ENCODE data around the gene LMTK3.

Gene LMTK3

DNA sequence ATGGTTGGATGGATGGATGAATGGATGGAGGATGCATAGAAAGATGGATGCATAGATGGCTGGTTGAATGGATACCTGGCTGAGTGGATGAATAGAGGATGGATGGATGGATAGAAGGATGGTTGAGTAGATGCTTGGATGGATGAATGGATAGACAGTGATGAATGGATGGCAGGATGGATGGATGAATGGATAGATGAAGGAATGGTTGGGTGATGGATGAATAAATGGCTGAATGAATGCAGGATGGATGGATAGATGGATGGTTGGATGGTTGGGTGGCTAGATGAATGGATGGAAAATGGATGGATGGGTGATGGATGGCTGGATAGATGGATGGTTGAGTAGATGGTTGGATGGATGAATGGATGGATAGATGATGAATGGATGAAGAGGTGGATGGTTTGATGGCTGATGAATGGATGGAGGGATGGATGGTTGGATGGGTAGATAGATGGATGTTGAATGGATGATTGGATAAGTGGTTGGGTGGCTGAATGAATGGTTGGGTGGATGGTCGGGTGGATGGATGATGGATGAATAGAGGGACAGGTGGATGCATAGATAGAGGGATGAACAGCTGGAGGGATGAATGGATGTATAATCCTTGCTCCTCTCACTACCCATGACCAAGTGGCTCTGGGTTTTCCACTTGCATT, 36.7 kb upstream of the LMTK3 start:
- no peak for DNase-seq (ENCODE audit: low read depth)
- no peak overlapping the region for H3K4me3 ChIP-seq (ENCODE audit: low read length)
- TF ChIP-seq, protein P1, sequence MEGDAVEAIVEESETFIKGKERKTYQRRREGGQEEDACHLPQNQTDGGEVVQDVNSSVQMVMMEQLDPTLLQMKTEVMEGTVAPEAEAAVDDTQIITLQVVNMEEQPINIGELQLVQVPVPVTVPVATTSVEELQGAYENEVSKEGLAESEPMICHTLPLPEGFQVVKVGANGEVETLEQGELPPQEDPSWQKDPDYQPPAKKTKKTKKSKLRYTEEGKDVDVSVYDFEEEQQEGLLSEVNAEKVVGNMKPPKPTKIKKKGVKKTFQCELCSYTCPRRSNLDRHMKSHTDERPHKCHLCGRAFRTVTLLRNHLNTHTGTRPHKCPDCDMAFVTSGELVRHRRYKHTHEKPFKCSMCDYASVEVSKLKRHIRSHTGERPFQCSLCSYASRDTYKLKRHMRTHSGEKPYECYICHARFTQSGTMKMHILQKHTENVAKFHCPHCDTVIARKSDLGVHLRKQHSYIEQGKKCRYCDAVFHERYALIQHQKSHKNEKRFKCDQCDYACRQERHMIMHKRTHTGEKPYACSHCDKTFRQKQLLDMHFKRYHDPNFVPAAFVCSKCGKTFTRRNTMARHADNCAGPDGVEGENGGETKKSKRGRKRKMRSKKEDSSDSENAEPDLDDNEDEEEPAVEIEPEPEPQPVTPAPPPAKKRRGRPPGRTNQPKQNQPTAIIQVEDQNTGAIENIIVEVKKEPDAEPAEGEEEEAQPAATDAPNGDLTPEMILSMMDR (IDR thresholded peaks at IDR 0.05; ENCODE audit: insufficient read depth, low read depth, low read length, missing control alignments), result no peak

DNA sequence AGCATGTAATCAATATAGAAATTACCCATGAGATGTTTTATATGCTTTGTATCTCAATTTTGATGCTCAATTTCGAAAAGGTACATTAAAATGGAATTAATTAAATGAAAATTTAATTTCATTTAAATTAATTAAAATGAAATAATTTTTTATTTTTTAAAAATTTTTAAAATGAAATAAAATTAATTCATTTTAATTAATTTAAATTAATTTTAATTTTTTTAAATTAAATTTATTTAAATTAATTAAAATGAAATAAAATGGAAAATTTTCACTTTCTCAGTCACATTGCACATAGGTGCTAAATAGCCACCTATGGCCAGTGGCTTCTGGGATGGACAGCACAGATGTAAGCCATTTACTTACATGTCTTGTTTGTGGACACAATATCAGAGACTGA, 36.1 kb upstream of the LMTK3 start:
- no peak for DNase-seq (ENCODE audit: low read depth)
- TF ChIP-seq, protein P1 (IDR thresholded peaks at IDR 0.05; ENCODE audit: insufficient read depth, low read depth, low read length, missing control alignments), result no peak
- no peak overlapping the region for H3K4me3 ChIP-seq (ENCODE audit: low read length)

DNA sequence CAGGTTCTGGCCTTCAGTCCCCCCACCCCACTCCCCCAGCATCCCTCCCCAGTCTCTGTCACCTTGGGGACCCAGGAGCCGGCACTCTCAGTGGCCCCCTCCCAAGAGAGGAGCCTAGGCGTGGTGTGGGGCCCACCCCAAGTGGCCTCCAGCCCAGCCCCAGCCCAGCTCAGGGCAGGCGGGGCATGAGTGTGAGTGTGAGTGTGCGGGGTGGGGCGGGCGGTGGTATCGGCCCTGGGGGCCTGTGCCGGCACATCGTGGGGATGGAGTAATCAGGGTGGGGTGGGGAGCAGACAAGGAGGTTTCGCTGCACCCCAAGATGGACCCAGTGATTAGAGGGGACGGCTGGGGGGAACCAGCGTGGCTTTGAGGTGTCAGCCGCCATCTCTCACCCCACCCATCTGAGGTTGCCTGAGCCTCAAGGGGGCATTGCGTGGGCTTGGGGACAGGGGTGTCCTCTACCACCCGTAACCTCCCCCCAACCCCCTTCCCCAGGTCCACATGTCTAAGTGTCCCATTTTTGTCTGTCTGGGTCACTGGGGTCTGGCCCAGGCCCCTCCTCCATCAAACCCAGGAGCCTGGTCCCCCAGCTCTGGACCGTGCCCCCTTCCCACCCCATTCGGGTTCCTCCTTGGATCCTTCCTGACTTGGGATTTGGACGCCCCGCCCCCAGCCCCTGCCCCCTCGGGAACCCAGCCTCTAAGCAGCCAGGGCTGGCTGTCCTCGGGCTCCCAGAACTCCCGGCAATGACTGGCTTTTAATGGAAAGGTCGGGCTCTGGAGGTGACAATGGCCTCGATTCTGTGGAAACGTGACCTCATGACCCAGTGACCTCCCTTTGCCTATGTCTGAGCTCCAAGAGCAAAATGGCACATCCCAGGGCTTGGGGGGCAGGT, 33.5 kb upstream of the LMTK3 start:
- TF ChIP-seq, protein P1 (IDR thresholded peaks at IDR 0.05; ENCODE audit: insufficient read depth, low read depth, low read length, missing control alignments), result no peak
- H3K4me3 ChIP-seq (ENCODE audit: low read length), result no peak overlapping the region
- DNase-seq (ENCODE audit: low read depth), result peak; percentile 66

- H3K4me3 ChIP-seq (ENCODE audit: low read length), result no peak overlapping the region
- DNase-seq (ENCODE audit: low read depth), result peak; percentile 97
- TF ChIP-seq, protein P1 (IDR thresholded peaks at IDR 0.05; ENCODE audit: insufficient read depth, low read depth, low read length, missing control alignments), result no peak
Measured at GRCh38 chr19:48543121-48543710, 31.6 kb upstream of the LMTK3 start.

GRCh38 chr19:48541813-48542212, 30.2 kb upstream of the LMTK3 start:
- H3K4me3 ChIP-seq (ENCODE audit: low read length), result no peak overlapping the region
- no peak for DNase-seq (ENCODE audit: low read depth)
- TF ChIP-seq, protein P1 (IDR thresholded peaks at IDR 0.05; ENCODE audit: insufficient read depth, low read depth, low read length, missing control alignments), result no peak

- no peak overlapping the region for H3K4me3 ChIP-seq (ENCODE audit: low read length)
- no peak for DNase-seq (ENCODE audit: low read depth)
- TF ChIP-seq, protein P1 (IDR thresholded peaks at IDR 0.05; ENCODE audit: insufficient read depth, low read depth, low read length, missing control alignments), result no peak
Measured at GRCh38 chr19:48540110-48540509, 28.5 kb upstream of the LMTK3 start.
